ENCODE data around the gene DDX25.

The DDX25 gene

GRCh38 chr11:125944350-125945010, 40.2 kb downstream of the DDX25 start:
- DNase-seq (ENCODE audit: low spot score in 2 of 2) (no peak), ATAC-seq (replicated peaks; ENCODE audit: extremely low read depth, poor library complexity, severe bottlenecking) (no peak)
- H3K27ac Mint-ChIP-seq (ENCODE audit: low read depth), result no peak overlapping the region
- peaks cover 15% of the 10 kb centered on the region for H3K27me3 Mint-ChIP-seq
- H3K4me3 Mint-ChIP-seq, result no peak overlapping the region
- peaks cover 8% of the 10 kb centered on the region for H3K4me1 Mint-ChIP-seq
- H3K9me3 Mint-ChIP-seq, result no peaks in the 10 kb centered on the region
- H3K36me3 Mint-ChIP-seq (ENCODE audit: insufficient read depth), result peaks cover 2% of the 10 kb centered on the region

- H3K36me3 Mint-ChIP-seq (ENCODE audit: insufficient read depth), result peaks cover 2% of the 10 kb centered on the region
- peaks cover 8% of the 10 kb centered on the region for H3K4me1 Mint-ChIP-seq
- H3K4me3 Mint-ChIP-seq, result no peak overlapping the region
- peaks cover 15% of the 10 kb centered on the region for H3K27me3 Mint-ChIP-seq
- ATAC-seq (replicated peaks; ENCODE audit: extremely low read depth, poor library complexity, severe bottlenecking) (no peak), DNase-seq (ENCODE audit: low spot score in 2 of 2) (no peak)
- no peaks in the 10 kb centered on the region for H3K9me3 Mint-ChIP-seq
- H3K27ac Mint-ChIP-seq (ENCODE audit: low read depth), result no peak overlapping the region
These were observed 40.9 kb downstream of the DDX25 start for GRCh38 chr11:125945011-125945796.

GRCh38 chr11:125945797-125946520, 41.7 kb downstream of the DDX25 start, which contains the start of gene VSIG10L2:
TSS of gene VSIG10L2 (plus strand) at chr11:125946044. CDS start at chr11:125946056, 12 bp downstream.
- no peak for ATAC-seq (replicated peaks; ENCODE audit: extremely low read depth, poor library complexity, severe bottlenecking)
- Mint-ChIP-seq H3K4me1 (peaks cover 8% of the 10 kb centered on the region), H3K9me3 (no peaks in the 10 kb centered on the region), H3K36me3 (ENCODE audit: insufficient read depth) (peaks cover 2% of the 10 kb centered on the region), H3K27me3 (peaks cover 16% of the 10 kb centered on the region), H3K4me3 (no peak within 1 kb of the TSS), H3K27ac (ENCODE audit: low read depth) (no peak within 1 kb of the TSS)
- no peak for DNase-seq (ENCODE audit: low spot score in 2 of 2)

GRCh38 chr11:125946712-125947418, 42.6 kb downstream of the DDX25 start:
- no peaks in the 10 kb centered on the region for H3K9me3 Mint-ChIP-seq

GRCh38 chr11:125947419-125948277, 43.3 kb downstream of the DDX25 start:
- Mint-ChIP-seq H3K27ac (ENCODE audit: low read depth) (no peak overlapping the region), H3K36me3 (ENCODE audit: insufficient read depth) (peaks cover 2% of the 10 kb centered on the region), H3K9me3 (no peaks in the 10 kb centered on the region), H3K27me3 (peaks cover 25% of the 10 kb centered on the region), H3K4me3 (no peak overlapping the region), H3K4me1 (no peaks in the 10 kb centered on the region)
- DNase-seq (ENCODE audit: low spot score in 2 of 2) (no peak), ATAC-seq (replicated peaks; ENCODE audit: extremely low read depth, poor library complexity, severe bottlenecking) (no peak)

More at GRCh38 chr11:125946712-125947418, 42.6 kb downstream of the DDX25 start:
- Mint-ChIP-seq H3K4me1 (peaks cover 5% of the 10 kb centered on the region), H3K27ac (ENCODE audit: low read depth) (no peak overlapping the region), H3K36me3 (ENCODE audit: insufficient read depth) (peaks cover 2% of the 10 kb centered on the region), H3K4me3 (no peak overlapping the region), H3K27me3 (peaks cover 25% of the 10 kb centered on the region)
- ATAC-seq (replicated peaks; ENCODE audit: extremely low read depth, poor library complexity, severe bottlenecking) (no peak), DNase-seq (ENCODE audit: low spot score in 2 of 2) (no peak)

GRCh38 chr11:125948278-125949051, 44.2 kb downstream of the DDX25 start:
- no peak for DNase-seq (ENCODE audit: low spot score in 2 of 2)
- no peak overlapping the region for H3K27ac Mint-ChIP-seq (ENCODE audit: low read depth)
- no peaks in the 10 kb centered on the region for H3K9me3 Mint-ChIP-seq
- no peaks in the 10 kb centered on the region for H3K4me1 Mint-ChIP-seq
- no peak overlapping the region for H3K4me3 Mint-ChIP-seq
- ATAC-seq (replicated peaks; ENCODE audit: extremely low read depth, poor library complexity, severe bottlenecking), result no peak
- H3K27me3 Mint-ChIP-seq, result peaks cover 25% of the 10 kb centered on the region
- peaks cover 2% of the 10 kb centered on the region for H3K36me3 Mint-ChIP-seq (ENCODE audit: insufficient read depth)

- Mint-ChIP-seq H3K27me3 (peaks cover 14% of the 10 kb centered on the region), H3K27ac (ENCODE audit: low read depth) (no peak overlapping the region), H3K9me3 (no peaks in the 10 kb centered on the region), H3K4me1 (no peaks in the 10 kb centered on the region), H3K4me3 (no peak overlapping the region), H3K36me3 (ENCODE audit: insufficient read depth) (peaks cover 2% of the 10 kb centered on the region)
- ATAC-seq (replicated peaks; ENCODE audit: extremely low read depth, poor library complexity, severe bottlenecking) (no peak), DNase-seq (ENCODE audit: low spot score in 2 of 2) (peak in 1 of 2 donors; percentile 6)
These were observed 45.2 kb downstream of the DDX25 start for GRCh38 chr11:125949271-125950177.

GRCh38 chr11:125950178-125950490, 45.8 kb downstream of the DDX25 start:
- H3K9me3 Mint-ChIP-seq, result no peaks in the 10 kb centered on the region
- H3K4me1 Mint-ChIP-seq, result no peaks in the 10 kb centered on the region
- ATAC-seq (replicated peaks; ENCODE audit: extremely low read depth, poor library complexity, severe bottlenecking), result no peak
- peak in 1 of 2 donors; percentile 7 for DNase-seq (ENCODE audit: low spot score in 2 of 2)
- H3K36me3 Mint-ChIP-seq (ENCODE audit: insufficient read depth), result peaks cover 2% of the 10 kb centered on the region
- H3K4me3 Mint-ChIP-seq, result no peak overlapping the region
- H3K27me3 Mint-ChIP-seq, result peaks cover 10% of the 10 kb centered on the region
- no peak overlapping the region for H3K27ac Mint-ChIP-seq (ENCODE audit: low read depth)

- no peaks in the 10 kb centered on the region for H3K4me1 Mint-ChIP-seq
- H3K36me3 Mint-ChIP-seq (ENCODE audit: insufficient read depth), result peaks cover 2% of the 10 kb centered on the region
- DNase-seq (ENCODE audit: low spot score in 2 of 2) (peak in 1 of 2 donors; percentile 8), ATAC-seq (replicated peaks; ENCODE audit: extremely low read depth, poor library complexity, severe bottlenecking) (no peak)
- no peak overlapping the region for H3K27ac Mint-ChIP-seq (ENCODE audit: low read depth)
- H3K27me3 Mint-ChIP-seq, result peaks cover 10% of the 10 kb centered on the region
- no peaks in the 10 kb centered on the region for H3K9me3 Mint-ChIP-seq
- no peak overlapping the region for H3K4me3 Mint-ChIP-seq
These were observed 46.7 kb downstream of the DDX25 start for GRCh38 chr11:125950696-125951651.

GRCh38 chr11:125951731-125952130, 47.4 kb downstream of the DDX25 start:
- no peak overlapping the region for H3K27ac Mint-ChIP-seq (ENCODE audit: low read depth)
- H3K9me3 Mint-ChIP-seq, result no peaks in the 10 kb centered on the region
- no peaks in the 10 kb centered on the region for H3K4me1 Mint-ChIP-seq
- H3K36me3 Mint-ChIP-seq (ENCODE audit: insufficient read depth), result peaks cover 2% of the 10 kb centered on the region
- DNase-seq (ENCODE audit: low spot score in 2 of 2), result no peak
- H3K4me3 Mint-ChIP-seq, result no peak overlapping the region
- ATAC-seq (replicated peaks; ENCODE audit: extremely low read depth, poor library complexity, severe bottlenecking), result no peak
- H3K27me3 Mint-ChIP-seq, result peaks cover 10% of the 10 kb centered on the region
